IMR-90 (cell line): ENCODE data around the gene CRIP1.

Source experiments
- BHLHE40 ChIP-seq: fragments of 150-350 bp; IDR thresholded peaks from 2 replicates; pipeline ENCODE4 v1.6.1; 2016; ENCODE audit warnings: mild to moderate bottlenecking, low read depth, low read length
- FOS ChIP-seq: fragments of 150-350 bp; IDR thresholded peaks from 2 replicates; pipeline ENCODE4 v1.6.1; 2016; ENCODE audit warnings: low read depth, low read length
- POLR2A ChIP-seq: IDR thresholded peaks from 2 replicates; pipeline ENCODE4 v1.6.1; 2012; ENCODE audit warnings: mild to moderate bottlenecking, low read depth, low read length
- RAD21 ChIP-seq: IDR thresholded peaks from 2 replicates; pipeline ENCODE4 v1.6.1; 2012; ENCODE audit warnings: low read length, improper control_type of control experiment
- TF ChIP-seq, protein P1 (sequence below): conservative IDR thresholded peaks from 2 replicates; pipeline ENCODE4 v1.5.1; 2012; ENCODE audit warnings: mild to moderate bottlenecking, low read depth, low read length, improper control_type of control experiment
- TF ChIP-seq, protein P2 (sequence below): fragments of 150-350 bp; IDR thresholded peaks from 2 replicates; pipeline ENCODE4 v1.6.1; 2017; ENCODE audit warnings: mild to moderate bottlenecking, antibody characterized with exemption, low read length, low read depth

GRCh38 chr14:105440992-105441391 is 45.7 kb upstream of the CRIP1 start:
- TF ChIP-seq, protein P1, sequence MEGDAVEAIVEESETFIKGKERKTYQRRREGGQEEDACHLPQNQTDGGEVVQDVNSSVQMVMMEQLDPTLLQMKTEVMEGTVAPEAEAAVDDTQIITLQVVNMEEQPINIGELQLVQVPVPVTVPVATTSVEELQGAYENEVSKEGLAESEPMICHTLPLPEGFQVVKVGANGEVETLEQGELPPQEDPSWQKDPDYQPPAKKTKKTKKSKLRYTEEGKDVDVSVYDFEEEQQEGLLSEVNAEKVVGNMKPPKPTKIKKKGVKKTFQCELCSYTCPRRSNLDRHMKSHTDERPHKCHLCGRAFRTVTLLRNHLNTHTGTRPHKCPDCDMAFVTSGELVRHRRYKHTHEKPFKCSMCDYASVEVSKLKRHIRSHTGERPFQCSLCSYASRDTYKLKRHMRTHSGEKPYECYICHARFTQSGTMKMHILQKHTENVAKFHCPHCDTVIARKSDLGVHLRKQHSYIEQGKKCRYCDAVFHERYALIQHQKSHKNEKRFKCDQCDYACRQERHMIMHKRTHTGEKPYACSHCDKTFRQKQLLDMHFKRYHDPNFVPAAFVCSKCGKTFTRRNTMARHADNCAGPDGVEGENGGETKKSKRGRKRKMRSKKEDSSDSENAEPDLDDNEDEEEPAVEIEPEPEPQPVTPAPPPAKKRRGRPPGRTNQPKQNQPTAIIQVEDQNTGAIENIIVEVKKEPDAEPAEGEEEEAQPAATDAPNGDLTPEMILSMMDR = no peak
- TF ChIP-seq POLR2A = no peak
- TF ChIP-seq RAD21 = no peak
- TF ChIP-seq, protein P2, sequence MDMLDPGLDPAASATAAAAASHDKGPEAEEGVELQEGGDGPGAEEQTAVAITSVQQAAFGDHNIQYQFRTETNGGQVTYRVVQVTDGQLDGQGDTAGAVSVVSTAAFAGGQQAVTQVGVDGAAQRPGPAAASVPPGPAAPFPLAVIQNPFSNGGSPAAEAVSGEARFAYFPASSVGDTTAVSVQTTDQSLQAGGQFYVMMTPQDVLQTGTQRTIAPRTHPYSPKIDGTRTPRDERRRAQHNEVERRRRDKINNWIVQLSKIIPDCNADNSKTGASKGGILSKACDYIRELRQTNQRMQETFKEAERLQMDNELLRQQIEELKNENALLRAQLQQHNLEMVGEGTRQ = no peak
- TF ChIP-seq BHLHE40 = no peak
- no peak for TF ChIP-seq FOS
